HFFc6 (cell line): ENCODE results near the gene NPB. TPM values are rescaled to one million over a fixed set of nuclear protein-coding genes. Genes with fewer than 3 reads are reported as not detected.

Experiments
- DNase-seq: peaks from one replicate; pipeline ENCODE4 v3.0.0-alpha.2; 2018
- H3K27ac Mint-ChIP-seq: 2 replicates; pipeline ENCODE4 v1.8.0; 2020; ENCODE audit warnings: mild to moderate bottlenecking, mixed read lengths
- H3K27me3 Mint-ChIP-seq: 2 replicates; pipeline ENCODE4 v1.8.0; 2021; ENCODE audit warnings: mild to moderate bottlenecking, moderate library complexity, mixed read lengths; ENCODE audit not compliant: insufficient read depth
- H3K36me3 Mint-ChIP-seq: 2 replicates; pipeline ENCODE4 v1.8.0; 2021; ENCODE audit warnings: low read depth, mixed read lengths
- H3K4me1 Mint-ChIP-seq: 2 replicates; pipeline ENCODE4 v1.8.0; 2020; ENCODE audit warnings: low read depth, mixed read lengths
- H3K4me3 Mint-ChIP-seq: 2 replicates; pipeline ENCODE4 v1.8.0; 2020; ENCODE audit warnings: mild to moderate bottlenecking, moderate library complexity, mixed read lengths
- H3K9me3 Mint-ChIP-seq: 2 replicates; pipeline ENCODE4 v1.8.0; 2020; ENCODE audit warnings: mild to moderate bottlenecking, mixed read lengths
- CTCF ChIP-seq: fragments of 200-600 bp; sonication (generic); IDR thresholded peaks from 2 replicates; pipeline ENCODE4 v1.5.0; 2021; ENCODE audit warnings: antibody characterized with exemption, mild to moderate bottlenecking
- total RNA-seq, 6 experiments: library from RNA; stranded (reverse); fragmentation: NEBNext Ultra II Directional; extraction: Animal tissue kit (Norgen Biotek cat#: 25700); gene quantifications; 2 replicates in 1 of 6; 3 replicates in 5 of 6; pipeline ENCODE4 v1.2.3, GENCODE V29; 2021

Gene NPB
- total RNA-seq, 6 experiments from 2014 or later, result 0.53 to 1.5 (median 0.71) TPM

- peaks cover 17% of the 10 kb centered on the region for H3K36me3 Mint-ChIP-seq
- H3K9me3 Mint-ChIP-seq, result no peaks in the 10 kb centered on the region
- H3K4me1 Mint-ChIP-seq, result peaks cover 26% of the 10 kb centered on the region
- peak overlapping the region; percentile 92 for H3K27ac Mint-ChIP-seq
- peaks cover 7% of the 10 kb centered on the region for H3K27me3 Mint-ChIP-seq
- peak overlapping the region; percentile 68 for H3K4me3 Mint-ChIP-seq
- no peak for DNase-seq
- no peak; the same call in 1 of the 2 replicates for TF ChIP-seq CTCF
Observed at GRCh38 chr17:81898885-81899284, 3.2 kb upstream of the NPB start.

GRCh38 chr17:81899514-81900166, 2.4 kb upstream of the NPB start:
- TF ChIP-seq CTCF, result no peak

GRCh38 chr17:81900181-81900820, 1.7 kb upstream of the NPB start:
- peaks cover 7% of the 10 kb centered on the region for H3K27me3 Mint-ChIP-seq
- DNase-seq, result no peak
- H3K27ac Mint-ChIP-seq, result peak overlapping the region; percentile 51
- peaks cover 17% of the 10 kb centered on the region for H3K36me3 Mint-ChIP-seq
- no peak overlapping the region for H3K4me3 Mint-ChIP-seq
- TF ChIP-seq CTCF, result no peak
- peaks cover 26% of the 10 kb centered on the region for H3K4me1 Mint-ChIP-seq
- no peaks in the 10 kb centered on the region for H3K9me3 Mint-ChIP-seq

More at GRCh38 chr17:81899514-81900166, 2.4 kb upstream of the NPB start:
- Mint-ChIP-seq H3K4me3 (no peak overlapping the region), H3K36me3 (peaks cover 17% of the 10 kb centered on the region), H3K27ac (peak overlapping the region; percentile 92), H3K27me3 (peaks cover 7% of the 10 kb centered on the region), H3K4me1 (peaks cover 26% of the 10 kb centered on the region), H3K9me3 (no peaks in the 10 kb centered on the region)
- no peak for DNase-seq

- peak overlapping the region; percentile 44; the same call in 1 of the 2 replicates for H3K4me3 Mint-ChIP-seq
Observed at GRCh38 chr17:81901167-81902022, 643 bp upstream of the NPB start.

More at GRCh38 chr17:81901167-81902022, 643 bp upstream of the NPB start:
- H3K27ac Mint-ChIP-seq, result no peak overlapping the region; the same call in 1 of the 2 replicates
- TF ChIP-seq CTCF, result no peak
- H3K9me3 Mint-ChIP-seq, result no peaks in the 10 kb centered on the region
- H3K4me1 Mint-ChIP-seq, result peaks cover 26% of the 10 kb centered on the region
- no peak for DNase-seq
- peaks cover 7% of the 10 kb centered on the region for H3K27me3 Mint-ChIP-seq
- peaks cover 17% of the 10 kb centered on the region for H3K36me3 Mint-ChIP-seq
